NOMO-1 (cell line): ENCODE results near the gene AMBP.

ENCODE experiments used
- DNase-seq, 2 experiments: peaks; one replicate each; lab custom pipeline; 2025; ENCODE audit not compliant: unreplicated experiment in 2 of 2; lab: John Stamatoyannopoulos, UW

AMBP gene

DNA sequence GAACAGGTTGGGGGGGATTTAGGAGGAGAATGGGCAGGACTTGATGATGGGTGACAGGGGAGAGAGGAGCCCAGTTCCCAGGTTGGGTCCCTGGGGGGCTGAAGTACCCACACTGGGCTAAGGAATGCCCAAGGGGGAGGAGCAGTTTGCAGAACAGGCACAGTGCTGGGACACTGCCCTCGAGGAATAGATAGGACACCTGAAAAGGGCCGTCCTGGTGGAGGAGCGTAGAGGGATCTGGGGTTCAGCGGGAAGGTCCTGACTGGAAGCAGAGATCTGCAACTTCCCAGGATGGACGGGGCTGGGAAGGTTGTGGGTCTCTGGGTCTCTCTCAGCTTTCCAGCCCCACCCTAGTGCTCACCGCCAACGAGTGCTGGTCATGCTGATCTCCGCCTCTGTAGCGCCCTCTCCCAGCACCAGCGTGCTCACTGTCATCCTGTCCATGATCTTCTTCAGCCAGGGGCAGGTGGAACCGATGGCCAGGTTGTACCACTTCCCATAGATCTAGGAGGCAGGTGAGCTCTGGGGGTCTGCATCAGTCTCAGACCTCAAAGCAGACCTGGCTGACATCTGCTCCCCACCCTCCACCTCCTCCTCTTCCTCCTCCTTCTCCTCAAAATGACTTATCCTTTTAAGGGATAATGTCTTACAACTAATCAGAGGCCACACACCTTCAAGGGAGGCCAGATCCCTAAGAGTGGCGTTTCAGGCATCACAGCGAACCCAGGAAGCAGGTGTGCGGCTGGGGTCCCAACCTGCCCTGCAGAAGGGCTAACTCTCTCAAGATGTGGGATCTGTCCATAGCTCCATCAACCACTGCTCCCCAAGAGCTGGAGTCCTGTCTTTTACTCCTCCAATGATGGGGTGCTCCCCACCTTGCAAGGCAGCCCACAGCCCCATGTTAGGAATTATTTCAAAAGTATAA is 1.6 kb downstream of the AMBP start:
- DNase-seq, result no peak

DNA sequence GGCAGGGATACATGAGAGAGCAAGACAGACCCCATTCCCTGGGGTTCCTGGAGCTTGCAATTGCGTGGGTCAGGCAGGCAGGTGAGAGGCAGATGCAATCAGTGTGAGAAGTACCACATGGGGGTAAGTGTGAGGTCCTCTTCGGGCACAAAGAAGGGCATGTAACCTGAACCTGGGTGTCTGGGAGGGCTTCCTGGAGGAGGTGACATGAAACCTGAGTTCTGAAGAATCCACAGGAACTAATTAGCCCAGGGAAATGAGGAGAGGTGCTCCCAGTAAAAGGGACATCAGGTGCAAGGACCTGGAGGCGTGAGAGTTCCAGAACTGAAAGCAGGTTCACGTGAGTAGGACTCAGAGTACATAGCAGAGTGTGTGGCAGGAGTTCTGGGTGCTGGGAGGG is 2.5 kb downstream of the AMBP start:
- DNase-seq, result no peak

DNA sequence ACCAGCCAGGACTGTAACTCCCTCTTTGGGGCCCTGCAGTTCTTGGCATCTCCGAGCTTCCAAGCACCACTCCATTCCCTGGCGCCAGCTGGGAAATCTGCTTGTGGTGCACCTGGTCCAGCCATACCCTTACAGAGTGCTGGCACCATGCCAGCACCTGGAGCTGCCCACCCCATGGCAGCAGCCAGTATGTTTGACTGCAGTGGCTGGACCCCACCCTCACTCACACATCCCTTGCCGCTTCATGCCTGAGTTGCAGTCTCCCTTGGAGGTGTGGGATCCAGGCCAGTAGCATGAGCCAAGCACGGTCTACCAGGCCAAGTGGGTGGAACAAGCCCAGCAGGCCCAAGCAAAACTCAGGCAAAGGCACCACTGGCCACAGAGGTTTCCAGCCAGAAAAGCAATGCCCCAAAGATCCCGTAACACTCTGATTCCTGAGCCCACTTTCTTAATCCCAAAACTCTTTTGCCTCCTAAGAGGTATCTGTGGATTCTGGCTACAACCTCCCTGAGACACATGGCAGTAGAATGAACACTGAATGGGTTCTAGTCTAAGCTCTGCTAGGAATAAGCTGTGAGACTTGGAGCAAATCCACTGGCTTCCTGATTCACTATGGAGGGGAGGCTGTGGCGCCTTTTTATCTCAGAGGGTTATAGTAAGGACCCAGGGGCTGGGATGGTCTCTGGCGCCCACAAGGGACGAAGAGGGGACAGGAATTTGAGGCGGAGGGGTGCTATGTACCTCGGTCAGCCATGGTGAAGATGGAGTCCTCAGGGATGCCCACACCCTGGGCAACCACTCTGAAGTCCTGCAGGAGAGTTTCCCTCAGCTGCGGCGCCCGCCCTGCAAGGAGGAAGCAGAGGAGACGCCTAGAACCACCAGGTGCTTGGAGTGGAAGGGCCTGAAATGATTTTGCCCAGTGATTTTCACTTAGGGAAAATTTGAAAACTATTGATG is 5.6 kb downstream of the AMBP start:
- no peak for DNase-seq

DNA sequence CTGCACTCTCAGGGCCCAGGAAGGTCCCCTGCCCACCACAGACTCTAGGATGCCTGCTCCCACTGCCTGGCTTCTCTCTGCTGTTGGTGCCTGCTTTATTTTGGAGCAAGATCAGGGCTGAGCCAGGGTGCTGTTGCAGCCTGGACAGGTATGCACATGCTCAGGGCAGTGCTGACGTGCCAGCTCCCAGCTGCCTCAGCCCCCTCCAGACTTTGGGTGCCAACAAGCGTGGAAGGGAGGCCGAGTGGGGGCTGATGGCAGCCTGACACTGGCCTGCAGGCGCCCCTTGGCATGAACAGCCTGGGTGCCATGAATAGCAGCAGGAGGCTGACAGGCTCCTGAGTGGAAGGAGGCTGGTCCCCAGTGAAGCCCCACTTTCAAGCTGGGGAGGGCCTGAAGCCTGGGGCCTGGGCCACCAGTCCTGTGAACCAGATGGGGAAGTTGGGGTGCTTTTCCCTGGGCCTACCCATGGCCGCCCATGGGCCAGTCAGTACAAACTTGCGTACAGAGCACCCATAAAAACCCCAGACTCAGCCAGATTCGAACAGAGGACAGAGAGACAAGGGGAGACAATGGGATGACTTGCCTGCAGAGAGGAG is 6.8 kb downstream of the AMBP start:
- no peak for DNase-seq

DNA sequence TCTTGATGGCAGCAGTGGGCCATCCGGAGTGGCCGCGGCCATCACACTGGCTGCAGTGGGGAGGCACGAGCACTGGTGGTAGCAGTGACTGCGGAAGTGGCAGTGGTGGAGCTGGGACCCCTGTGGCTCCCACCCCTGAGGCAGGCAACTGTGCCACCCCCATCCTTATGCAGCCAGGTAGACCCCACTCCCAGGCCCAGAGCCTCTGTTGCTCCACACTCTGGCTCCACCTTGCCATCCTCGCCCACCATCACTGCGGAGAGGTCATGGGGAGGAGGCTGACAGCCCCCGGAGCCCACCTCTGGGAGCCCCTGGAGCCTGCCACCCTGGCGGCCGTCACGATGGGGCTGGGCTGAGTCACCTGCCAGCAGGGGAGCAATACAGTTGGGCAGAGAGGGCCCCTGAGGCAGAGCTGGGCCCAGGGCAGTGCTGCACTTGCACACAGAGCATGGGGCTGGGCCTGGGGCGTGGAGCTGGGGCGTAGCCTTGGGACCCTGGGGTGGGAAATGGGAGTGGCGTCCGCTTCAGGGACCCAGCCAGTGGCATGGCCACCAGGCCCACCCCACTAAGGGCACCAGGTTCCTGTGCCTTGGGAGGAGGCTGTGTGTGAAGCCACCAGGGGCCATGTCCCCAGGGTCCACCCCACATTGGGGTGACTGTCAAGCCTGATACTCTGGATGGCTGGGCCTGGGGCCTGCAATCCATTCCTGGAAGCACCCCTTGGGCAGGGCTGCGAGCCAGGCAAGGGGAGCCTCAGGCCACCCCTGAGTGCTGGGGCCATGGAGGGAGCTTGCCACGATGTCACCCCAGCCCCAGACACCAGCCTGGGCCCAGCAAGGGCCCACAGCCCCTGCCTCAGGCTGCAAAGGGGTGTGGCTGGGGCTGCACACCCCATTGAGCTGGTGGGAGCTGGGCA is 7.7 kb downstream of the AMBP start:
- DNase-seq, result no peak

DNA sequence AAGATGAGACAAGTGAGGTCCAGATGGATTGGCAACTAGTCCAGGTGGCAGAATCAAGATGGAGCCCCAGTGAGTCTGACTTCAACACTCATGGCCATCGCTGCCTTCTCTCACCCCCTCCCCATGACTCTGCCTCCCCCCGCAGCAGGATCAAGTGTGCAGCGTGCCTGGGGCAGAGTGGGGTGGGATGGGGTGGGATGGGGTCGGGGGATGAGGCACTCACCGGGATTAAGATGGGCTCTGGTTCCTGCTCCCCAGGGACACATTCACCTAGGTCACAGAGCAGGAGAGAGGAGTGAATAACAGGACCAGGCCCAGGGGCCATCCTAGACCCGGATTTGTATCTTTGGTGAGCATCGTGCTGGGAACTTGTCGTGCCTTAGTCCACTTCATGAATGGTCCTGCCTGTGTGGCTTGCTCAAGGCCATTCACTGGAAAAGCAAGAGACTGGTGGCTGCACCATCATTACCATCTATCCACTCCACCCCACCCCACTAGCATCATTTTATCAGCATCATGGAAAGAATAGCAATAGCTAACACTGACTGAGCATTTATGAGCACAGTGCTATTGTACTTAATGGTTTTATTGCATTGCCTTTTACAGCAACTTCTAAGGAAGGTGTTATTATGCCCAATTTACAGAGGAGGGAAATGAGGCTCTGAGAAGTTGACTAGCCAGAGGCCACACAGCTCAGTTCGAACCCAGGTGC is 8.5 kb downstream of the AMBP start:
- DNase-seq, result no peak

DNA sequence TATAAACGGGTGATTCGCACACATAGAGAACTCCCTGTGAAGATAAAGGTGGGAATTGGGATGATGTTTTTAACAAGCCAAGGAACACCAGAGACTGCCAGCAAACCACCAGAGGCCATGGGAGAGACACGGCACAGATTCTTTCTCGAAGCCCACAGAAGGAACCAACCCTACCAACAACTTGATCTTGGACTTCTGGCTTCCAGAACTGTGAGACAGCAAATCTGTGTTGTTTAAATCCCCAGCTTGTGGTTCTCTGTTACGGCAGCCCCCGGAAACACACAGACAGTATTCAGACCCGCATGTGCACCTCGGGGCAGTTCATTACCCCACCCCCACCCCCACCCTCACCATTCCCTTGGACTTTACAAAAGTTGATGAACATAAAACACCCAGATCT is 12.8 kb downstream of the AMBP start:
- no peak for DNase-seq

DNA sequence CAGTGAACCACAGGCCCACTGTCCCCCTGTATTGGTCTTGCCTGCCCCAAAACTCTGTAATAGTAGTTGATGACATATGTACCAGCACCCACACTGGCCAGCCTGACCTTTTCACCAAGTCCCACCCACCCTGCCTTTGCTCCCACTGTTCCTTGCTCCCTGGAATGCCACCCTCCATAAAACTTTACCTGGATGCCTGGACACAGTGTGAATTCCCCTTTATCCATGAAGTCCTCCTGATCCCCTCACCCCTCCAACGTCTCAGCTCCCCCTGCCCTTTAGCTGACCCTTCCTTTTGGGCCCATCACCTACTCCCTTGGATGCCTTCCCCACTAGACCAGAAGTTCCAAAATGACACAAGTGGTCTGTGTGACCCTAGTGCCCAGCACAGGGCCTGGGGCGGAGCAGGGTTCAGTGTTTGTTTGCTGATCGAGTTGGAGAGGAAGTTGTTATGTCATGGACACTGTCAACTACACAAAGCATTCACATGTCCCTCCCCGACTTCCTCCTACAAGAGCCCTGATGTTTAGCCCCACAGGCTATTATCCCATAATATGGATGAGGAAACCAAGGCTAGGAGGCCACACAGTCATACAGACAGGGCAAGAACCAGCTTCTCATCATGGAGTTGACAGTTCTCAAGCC is 16.1 kb downstream of the AMBP start:
- DNase-seq, result peak in 1 of 2 experiments; percentile 3

DNA sequence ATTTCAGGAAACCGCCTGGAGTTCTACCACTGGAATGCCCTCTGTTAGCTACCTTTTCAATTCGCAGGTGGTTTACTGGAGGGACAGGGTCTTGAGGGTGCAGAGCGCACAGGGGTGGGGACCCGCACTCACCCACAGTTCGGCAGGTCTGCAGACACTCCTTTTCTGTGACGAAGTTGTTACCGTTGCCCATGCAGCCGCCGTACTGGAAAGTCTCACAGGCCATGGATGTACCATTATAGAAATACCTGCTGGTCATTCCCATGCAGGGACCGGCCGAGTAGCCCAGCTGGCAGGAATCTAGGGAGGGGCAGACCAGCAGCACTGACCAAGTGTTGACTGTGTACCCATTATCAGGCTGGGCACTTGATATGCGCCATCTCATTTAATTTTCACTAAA is 16.8 kb downstream of the AMBP start:
- DNase-seq, result no peak

DNA sequence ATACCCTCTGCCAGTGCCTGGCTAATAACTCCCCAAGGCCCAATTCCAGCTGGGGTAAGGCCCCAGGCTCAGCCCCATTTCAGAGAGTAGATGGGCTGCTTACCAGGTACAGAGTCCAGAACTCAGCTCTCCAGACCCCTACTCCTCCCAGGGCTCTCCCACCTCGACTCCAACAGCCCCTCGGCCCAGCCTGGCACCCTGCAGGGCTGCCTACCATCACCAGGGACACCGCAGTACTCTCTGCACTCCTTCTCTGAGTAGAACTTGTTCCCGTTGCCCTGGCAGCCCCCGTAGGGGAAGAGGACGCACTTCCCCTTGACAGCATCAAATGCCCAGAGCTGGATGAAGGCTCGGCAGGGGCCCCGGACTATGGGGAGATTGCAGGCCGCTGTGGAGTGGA is 17.4 kb downstream of the AMBP start:
- no peak for DNase-seq

DNA sequence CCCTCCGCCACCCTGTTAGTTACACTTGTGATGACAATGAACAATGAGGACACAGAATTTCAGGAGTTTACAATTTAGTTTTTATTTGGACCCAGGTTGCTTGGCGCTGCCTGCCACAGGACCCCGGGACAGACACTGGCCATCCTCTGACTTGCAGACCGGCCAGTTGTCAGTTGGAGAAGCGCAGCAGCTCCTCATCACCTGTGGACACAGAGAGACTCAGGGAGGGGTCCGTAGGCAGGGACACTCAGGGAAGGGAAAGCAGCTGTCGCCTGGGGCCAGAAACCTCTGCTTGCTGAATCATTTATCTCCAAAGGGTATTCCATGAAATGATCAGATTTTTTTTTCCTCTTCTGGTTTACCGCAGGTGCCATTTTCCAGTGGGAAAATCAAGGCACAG is 18.0 kb downstream of the AMBP start:
- DNase-seq, result no peak

DNA sequence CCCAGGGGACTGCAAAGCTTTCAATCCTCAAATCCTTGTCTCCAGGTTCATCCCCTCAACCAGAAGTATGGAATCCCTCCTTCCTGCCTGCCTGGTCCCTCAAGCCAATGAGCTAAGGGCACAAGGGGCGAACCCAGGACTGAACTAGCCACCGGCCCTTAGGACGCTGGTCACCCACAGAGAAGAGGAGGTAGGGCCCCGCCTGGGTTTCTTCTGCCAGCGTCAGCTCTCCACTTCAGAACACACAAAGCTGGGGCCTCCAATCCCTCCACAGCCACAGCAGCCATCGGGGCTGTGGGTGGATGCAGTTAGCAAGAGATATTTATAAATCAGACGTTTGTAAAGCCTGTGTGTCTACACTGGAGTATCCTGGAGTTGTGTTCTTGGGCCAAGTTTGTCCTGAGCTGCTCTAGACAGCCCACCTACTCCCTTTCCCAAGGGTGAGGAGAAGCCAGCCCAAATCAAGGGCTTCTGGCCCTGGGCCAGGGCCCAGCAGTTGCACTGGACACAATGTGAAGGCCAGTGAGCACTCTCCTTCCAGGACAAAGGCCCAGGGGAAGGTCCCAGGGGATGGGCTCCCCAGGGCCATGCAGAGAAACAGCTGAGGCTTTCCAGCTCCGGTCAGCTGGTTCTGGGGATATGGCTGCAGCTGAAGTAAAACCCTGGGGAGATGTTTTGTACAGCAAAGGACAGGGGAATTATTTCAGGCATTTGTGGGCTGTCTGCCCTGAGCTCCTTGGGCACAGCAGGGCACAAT is 18.9 kb downstream of the AMBP start:
- DNase-seq, result no peak

DNA sequence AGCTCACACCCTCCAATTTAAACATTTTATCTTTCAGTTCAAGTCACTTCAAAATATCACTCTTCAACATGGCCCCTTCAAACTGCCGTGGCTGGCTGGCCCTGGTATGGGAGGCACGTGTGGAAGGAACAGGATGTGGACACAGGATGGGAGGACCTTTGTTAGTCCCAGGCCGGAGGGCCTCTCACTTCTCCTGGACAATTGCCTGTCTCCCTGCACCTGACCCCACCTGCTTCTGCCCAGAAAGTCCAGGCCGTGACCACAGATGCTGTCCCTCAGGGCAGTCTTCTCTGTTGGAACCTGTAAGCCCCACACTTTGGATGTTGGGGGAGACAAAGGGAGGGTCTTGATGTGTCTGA is 19.4 kb downstream of the AMBP start:
- no peak for DNase-seq

DNA sequence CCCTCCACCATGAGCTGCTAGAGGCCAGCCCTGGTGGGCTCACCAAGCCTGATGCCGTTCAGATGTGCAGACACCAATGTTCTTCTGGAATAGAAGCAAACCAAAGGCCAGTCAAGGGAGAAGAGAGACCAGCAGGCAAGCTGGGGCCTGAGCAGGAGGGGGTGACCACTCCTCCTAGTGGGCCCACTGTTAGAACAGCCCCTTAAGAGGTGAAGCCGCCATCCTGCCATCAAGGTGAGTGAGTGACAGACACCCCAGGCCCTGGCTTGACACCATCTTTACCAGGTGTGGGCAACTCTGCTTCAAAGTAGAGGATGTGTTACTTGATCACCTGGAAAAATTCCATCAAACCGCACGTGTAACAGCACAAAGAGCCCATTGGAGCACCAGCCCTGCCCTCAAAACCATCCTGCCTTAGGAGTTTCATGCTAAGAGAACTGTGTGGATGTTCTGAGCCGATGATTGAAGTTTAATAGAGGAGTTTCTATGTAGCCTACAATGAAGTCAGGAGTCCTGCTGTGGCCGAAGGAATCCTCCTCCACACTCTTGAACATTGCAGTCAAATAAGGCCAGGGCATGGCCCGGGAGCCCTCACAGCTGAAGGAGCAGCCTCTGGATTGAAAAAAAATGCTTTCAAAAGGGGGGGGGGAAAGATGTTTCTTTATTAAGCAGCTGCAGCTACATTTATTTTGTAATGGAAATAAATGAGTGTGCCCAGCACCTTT is 20.8 kb downstream of the AMBP start:
- DNase-seq, result no peak

DNA sequence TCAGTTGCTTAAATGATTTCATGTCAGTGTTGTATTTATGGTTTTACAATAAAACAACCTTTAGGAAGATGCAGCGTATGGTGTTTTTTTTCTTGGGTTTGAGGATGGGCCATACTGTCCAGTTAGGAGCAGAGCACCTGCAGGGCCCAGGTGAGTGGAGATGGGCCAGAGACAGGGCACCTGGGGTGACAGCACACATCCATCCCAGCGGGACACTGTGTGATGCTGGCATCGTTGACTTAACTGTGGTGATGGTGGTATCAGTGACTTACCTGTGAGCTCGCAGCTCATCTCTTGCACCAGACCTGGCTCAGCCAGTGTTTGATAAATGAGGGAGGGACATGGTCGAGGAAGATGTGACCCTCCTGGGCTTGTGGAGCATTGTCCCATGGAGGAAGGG is 21.6 kb downstream of the AMBP start:
- DNase-seq, result no peak

DNA sequence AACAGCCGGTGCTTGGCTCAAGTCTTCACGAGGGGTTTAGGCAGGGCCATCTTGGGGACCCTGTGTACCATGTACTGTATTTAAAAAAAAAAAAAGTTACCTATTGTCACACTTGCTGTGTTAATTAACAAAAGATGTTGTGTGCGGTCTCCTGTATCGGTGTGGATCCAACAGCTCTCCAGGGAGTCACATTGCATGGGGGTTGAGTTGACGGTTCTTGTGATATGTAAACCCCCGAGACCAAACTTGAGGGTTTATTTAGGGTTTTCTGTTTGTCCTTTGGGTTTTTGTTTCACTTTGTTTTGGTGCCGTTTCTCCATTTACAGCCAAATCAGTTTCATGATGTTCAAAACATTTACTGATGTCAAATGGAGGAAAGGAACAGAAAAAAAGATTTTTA is 22.2 kb downstream of the AMBP start:
- no peak for DNase-seq

DNA sequence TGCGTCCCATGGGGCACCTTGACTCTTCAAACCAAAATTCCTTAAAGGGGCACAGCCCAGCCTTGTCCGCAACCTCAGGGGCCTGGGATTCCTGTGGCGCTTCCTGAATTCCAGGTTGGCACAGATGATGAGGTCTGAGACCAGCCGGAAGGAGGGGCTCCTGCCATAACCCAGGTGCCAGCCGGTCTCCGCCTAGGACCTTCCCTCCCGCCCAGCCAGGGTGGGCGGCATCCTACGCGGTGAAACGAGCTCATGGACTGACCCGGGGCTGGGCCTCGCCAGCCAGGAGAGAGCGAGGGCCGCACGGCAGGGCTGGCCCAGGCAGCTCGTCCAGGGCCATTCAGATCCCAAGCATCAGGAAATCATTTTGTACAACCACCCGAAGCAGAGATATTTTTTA is 23.0 kb downstream of the AMBP start:
- no peak for DNase-seq

DNA sequence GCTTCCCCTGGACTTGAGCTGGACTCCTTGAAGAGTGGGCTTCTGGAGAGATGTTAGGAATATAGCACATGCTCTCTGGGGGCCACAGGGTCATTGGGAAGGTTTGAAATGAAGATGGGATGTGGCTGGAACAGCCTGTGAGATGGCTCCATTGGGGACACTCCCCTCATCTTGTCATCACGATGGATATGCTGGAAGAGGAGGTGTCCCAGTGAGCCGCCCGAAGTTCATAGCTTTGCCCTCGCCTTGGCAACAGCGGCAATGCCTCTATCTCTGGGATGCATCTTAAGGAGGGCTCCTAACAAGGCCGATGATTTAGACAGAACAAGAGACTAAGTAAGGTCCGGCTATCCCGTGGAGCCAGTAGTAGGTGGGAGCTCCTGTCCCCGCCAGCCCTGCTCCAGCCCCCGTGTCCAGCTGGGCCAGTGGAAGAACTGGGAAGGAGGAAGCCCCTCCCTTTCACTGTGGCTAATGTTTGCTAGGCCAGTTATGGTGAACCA is 23.9 kb downstream of the AMBP start:
- no peak for DNase-seq
